GM19351 (cell line): ENCODE results near the gene KRR1.
"Not testable (repeated sequence)": the region's sequence is repeated elsewhere in the genome, so short reads cannot be mapped to it uniquely, and the experiment has no call there.

Experiments
- ATAC-seq: cut with Tn5 transposase; IDR thresholded peaks from one replicate; pipeline ENCODE4 v1.9.1; 2021; ENCODE audit warnings: mild to moderate bottlenecking, moderate library complexity; ENCODE audit not compliant: unreplicated experiment

The KRR1 gene

DNA sequence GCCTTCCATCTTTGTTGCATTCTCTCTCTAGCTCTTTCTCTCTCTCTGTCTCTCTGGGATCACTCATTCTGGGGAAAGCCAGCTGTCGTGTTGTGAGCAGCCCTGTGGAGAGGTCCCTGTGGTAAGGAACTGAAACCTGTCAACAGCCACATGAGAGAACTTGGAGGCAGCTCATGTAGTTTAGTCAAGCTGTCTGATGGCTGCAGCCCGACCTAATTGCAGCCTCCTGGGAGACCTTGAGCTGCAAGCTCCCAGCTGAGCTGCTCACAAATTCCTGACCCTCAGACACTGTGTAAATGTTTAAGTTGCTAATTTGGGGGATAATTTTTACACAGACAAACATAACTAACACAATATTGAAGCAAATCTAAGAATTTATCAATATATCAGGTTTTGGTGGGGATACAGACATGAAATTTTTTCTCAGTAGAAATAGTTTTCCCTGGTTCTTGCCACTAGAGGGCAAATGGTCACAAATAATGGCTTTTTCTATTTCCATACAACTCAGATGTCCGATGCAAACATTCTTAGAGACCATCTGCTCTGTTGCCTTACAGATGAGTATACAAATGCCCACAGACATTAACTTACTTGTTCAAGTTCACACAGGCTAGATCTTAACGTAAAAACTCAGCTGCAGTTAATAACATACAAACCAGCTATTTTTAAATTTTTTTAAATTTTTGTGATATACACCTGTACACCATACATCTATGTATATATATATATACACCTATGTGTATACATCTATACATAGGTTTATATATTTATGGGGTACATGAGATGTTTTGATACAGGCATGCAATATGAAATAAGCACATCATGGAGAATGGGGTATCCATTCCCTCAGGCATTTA, 15.5 kb upstream of the KRR1 start:
- ATAC-seq = peak; percentile 97

DNA sequence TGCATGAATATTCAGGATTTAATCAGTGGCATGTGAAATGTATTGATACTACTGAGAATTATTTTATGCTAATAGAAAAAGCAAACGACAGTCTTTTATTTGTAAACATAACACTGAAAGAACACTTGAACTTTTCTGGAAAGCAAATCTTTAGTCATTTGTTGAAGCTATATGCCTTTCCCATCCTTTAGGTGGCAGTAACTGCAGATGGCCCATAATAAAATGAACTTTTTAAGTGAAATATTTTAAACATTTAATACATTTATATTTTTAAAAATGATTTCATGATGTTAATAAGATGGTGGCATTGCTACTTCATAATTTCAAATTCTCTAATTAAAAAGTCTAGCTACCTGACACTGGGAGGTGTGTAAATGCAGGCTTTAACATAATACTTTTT, 13.9 kb upstream of the KRR1 start:
- ATAC-seq = no peak

DNA sequence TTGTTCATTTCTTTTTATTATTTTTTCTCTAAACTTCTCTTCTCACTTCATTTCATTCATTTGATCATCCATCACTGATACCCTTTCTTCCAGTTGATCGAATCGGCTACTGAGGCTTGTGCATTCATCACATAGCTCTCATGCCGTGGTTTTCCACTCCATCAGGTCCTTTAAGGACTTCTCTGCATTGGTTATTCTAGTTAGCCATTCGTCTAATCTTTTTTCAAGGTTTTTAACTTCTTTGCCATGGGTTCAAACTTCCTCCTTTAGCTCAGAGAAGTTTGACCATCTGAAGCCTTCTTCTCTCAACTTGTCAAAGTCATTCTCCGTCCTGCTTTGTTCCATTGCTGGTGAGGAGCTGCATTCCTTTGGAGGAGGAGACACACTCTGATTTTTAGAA, 10.7 kb upstream of the KRR1 start:
- ATAC-seq = not testable (repeated sequence)

DNA sequence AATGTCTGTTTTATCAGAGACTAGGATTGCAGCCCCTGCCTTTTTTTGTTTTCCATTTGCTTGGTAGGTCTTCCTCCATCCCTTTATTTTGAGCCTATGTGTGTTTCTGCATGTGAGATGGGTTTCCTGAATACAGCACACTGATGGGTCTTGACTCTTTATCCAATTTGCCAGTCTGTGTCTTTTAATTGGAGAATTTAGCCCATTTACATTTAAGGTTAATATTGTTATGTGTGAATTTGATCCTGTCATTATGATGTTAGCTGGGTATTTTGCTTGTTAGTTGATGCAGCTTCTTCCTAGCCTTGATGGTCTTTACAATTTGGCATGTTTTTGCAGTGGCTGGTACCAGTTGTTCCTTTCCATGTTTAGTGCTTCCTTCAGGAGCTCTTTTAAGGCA, 9.8 kb upstream of the KRR1 start:
- not testable (repeated sequence) for ATAC-seq

DNA sequence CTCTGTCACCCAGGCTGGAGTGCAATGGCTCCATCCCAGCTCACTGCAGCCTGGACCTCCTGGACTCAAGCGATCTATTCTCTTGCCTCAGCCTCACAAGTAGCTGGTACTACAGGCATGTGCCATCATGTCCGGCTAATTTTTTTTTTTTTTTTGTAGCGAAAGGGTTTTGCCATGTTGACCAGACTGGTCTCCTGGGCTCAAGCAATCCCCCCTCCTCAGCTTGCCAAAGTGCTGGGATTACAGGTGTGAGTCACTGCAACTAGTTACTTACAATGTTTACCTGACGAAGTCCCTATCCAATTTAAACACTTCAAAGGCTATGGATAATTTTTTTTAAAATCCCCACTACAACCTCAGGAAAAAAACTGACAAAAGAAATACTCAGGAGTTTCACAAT, 1.8 kb downstream of the KRR1 start:
- no peak for ATAC-seq

DNA sequence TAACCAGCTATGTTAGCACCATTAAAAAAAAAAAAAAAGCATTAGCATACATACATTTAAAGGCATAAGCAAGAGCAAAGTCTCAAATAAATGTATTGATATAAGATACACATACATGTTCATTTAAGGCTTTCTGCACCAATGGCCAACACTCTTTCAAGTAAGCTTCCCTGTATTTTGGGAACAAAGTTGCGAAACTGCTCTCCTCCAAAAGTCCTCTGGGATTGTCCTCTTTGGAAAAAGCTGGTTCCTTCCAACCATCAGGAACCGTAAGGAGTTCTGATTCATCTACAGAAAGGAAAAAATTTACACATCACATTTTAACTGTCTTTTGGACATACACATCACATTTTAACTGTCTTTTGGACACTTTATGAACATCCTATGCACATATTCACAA, 3.2 kb downstream of the KRR1 start:
- no peak for ATAC-seq

DNA sequence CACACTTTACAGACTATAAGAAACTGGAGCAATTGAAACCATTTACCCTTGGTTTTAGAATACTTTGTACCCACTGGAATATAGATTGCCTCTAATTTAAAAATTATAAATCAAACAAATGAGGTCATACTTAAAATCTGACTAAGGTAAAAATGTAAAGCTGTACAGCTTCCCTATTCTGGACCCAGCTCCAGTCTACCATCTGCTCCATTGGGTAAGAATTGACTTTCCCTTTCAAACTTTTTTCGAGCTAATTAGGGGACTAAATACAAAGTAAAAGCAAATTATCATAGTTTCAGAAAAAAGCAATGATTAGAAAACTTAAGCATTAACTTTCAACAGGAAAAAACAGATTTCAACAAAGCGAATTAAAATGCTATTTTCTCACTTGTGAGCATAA, 4.3 kb downstream of the KRR1 start:
- ATAC-seq = no peak

DNA sequence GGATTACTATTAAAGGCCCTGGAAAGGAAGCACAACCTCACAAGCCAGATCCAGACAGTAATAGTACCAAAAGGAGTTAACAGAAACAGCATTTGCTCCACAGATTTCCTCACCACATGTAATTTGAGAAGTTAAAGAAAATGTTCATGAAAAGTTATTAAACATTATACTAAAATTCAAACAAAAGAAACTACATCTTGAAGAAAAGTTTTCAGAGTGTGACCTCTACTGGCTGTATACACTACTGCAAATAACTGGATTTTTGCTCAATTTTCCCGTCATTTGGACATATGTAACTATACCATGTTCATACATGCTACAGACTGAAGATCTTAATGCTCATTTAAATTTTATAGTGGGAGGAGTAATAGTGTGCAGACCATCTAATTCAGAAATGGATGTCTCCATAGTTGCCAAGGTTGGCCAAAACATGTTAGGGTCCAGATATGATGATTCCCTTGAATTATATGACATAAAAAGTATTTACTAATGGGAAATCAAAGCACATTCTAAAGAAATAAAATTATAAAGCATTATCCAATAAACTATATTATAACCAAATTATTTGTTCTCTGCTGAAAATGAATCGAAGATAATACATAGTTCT, 5.6 kb downstream of the KRR1 start:
- ATAC-seq = peak; percentile 42

DNA sequence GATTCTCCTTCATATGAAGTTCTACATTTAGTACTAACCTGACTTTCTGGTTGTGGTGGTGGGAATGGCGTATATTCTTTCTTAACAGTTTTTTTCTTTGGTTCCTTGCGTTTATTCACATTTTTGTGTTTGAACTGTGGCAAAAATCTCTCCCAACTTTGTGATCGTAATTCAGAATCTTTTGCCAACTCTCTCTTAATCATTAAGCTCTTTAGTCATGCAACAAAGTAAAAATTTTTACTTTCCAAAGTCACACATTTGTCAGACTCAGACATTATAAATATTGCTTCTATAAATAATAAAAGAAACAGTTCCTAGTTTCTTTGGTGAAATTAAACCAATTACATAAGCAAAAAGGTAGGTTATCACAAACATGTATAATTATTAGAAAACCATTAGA, 7.5 kb downstream of the KRR1 start:
- no peak for ATAC-seq

DNA sequence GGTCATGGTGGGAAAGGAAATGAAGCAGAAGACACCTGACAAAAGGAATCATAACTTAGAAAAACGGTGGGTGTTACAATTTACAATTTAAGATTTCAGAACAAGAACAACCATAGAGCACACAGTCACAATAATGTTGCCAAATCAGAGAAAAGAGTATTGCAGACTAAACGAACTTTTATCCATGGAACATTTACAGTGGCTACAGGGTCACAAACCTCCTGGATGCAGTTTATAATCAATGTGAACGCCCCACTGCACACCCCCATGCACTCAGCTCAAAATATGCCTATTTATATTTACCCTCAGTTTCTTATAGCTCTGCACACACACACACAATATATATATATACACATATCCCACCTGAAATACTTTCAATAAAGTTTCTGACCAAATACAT, 8.0 kb downstream of the KRR1 start:
- no peak for ATAC-seq

DNA sequence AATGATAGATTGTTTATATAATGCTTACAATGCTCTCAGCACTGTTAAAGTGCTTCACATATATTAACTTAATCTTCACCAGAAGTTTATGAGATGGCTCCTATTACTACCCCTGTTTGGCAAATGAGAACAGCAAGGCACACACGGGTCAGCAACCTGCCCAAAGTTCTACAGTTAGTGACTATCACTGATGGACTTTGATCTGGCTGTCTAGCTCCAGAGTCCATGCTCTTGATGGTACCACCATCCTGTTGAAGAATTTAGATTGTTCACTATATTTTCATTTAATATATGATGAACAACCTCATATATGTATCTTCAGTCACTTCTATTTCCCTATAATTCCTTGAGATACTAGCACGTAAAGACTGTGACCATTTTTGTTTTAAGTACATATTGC, 20.2 kb downstream of the KRR1 start:
- ATAC-seq = no peak

DNA sequence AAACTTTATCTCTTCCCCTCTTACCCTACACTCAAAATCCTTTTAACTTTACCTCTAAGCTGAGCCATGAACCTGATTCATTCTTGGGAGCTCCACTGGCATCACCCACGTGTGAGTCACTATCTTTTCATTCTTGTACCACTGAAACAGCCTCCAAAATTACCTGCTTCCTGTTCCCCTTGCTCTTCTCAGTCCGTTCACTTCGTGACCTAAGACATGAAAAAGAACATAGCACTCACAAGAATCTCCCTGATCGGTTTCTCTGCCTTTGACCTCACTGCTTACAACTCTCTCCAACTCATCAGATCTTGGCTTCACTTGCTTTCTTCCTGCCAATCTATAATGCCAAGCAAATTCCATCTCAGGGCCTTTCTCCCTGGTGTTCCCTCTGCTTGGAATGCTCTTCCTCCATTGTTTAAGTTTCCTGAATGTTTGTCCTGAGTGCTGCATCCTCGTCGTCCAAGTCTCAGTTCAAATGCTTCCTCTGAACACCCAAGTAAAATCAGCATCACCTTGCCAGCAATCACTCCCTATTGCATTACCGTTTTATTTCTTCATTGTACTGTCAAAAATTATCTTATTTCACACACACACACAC, 21.7 kb downstream of the KRR1 start:
- ATAC-seq = peak; percentile 85

DNA sequence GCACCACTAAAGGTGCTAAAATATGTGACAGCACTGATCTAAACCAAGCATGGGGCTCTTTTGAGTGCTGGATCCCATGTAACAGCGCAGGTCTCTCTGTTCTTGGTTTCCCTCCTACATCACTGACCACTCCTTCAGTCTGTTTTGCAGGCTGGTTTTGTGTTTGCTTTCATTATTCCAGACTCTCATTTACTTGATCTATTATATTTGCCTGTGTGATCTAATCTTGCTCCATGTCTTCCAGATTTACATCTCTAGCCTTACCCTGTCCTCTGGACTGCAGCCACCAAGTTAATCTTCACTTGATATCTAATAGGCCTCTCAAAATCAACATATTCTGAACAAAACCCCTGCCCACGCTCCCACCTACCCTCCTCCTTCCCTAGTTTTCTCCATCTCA, 22.2 kb downstream of the KRR1 start:
- no peak for ATAC-seq

DNA sequence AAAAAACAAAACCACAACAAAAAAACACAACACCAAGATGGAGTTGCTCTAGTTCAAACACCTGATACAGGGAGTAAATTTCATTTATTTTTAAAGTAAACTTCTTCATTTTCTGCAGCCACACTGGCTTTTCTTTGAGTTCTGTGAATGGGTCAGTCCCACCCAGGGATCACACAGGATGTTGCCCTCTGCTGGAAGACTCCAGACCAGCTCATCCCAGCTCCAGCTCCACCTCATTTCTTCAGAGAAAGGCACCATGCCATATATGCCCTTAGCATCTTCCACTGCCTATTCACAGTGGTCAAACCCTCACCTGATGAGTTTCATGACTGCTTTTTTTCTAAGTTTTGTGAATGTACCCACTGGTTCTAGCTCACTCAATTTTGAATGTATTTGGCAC, 22.9 kb downstream of the KRR1 start:
- ATAC-seq = no peak

DNA sequence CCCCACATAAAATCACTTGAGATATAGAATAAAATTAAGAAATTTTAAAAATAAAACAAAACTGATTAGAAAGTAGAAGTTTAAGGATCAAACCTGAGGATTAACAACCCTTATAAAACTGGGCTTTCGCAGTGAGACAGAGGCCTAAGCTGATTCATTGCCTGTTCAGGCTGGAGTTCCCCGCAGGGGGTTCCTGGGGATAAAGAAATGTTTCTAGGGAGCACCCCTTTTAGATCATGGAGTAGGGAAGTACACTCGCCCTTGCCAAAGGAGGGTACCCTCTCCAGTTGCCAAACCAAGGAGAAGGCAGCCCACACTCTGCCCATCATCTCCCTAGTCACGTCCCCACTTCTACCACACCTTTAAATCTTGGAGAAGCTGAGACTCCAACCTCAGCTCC, 24.1 kb downstream of the KRR1 start:
- no peak for ATAC-seq

DNA sequence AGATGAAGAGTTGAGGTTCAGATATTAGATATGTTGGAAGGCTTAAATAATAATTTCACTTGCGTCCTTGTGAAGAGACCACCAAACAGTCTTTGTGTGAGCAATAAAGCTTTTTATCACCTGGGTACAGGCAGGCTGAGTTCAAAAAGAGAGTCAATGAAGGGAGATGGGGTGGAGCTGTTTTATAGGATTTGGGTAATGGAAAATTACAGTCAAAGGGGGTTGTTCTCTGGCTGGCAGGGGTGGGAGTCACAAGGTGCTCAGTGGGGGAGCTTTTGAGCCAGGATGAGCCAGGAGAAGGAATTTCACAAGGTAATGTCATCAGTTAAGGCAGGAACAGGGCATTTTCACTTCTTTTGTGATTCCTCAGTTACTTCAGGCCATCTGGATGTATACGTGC, 27.0 kb downstream of the KRR1 start:
- ATAC-seq = not testable (repeated sequence)

DNA sequence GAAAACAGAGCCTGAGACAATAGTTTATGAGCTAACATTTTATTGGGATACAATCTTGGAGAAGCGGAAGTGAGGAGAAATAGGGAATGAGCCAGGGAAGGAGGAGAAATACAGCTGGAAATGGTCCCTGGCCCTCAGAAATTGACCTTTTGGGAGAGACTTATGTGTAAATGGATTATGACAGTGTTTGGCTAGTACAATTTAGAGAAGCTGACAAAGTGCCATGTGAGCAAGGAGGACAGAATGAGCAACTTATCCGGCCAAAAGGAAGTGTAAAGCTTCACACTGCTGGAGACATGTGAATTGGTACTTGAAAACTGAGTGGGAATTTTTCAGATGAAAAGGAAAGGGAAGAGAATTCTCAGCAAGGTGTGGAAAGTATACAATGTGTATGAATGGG, 28.0 kb downstream of the KRR1 start:
- no peak for ATAC-seq

DNA sequence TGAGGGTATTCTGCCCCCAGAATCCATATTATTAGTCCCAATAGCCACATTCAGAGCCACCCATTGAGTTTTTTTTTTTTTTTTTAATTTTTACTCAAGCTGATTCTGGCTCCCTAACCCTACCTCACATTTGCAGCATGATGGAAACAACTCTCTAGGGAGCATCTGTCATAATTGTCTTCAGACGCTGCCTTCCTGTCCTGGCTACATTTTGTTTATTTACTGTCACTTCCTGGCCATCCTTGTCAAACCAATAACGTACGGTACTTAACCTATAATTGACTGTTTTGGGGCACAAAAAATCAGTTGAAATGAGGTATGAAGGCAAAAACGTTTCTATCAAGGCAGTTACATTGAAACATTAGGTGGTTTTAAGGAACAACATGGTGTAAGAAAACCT, 28.8 kb downstream of the KRR1 start:
- ATAC-seq = no peak

DNA sequence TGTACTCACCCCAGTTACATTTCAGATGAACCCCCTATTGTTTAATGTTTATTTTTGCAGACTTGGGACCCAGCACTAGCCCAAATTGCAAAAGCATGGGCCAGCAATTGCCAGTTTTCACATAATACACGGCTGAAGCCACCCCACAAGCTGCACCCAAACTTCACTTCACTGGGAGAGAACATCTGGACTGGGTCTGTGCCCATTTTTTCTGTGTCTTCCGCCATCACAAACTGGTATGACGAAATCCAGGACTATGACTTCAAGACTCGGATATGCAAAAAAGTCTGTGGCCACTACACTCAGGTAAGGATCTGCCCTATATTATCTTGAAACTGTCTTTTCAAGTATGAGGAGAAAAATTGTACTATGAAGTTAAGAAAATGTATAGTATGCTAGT, 29.6 kb downstream of the KRR1 start:
- no peak for ATAC-seq

DNA sequence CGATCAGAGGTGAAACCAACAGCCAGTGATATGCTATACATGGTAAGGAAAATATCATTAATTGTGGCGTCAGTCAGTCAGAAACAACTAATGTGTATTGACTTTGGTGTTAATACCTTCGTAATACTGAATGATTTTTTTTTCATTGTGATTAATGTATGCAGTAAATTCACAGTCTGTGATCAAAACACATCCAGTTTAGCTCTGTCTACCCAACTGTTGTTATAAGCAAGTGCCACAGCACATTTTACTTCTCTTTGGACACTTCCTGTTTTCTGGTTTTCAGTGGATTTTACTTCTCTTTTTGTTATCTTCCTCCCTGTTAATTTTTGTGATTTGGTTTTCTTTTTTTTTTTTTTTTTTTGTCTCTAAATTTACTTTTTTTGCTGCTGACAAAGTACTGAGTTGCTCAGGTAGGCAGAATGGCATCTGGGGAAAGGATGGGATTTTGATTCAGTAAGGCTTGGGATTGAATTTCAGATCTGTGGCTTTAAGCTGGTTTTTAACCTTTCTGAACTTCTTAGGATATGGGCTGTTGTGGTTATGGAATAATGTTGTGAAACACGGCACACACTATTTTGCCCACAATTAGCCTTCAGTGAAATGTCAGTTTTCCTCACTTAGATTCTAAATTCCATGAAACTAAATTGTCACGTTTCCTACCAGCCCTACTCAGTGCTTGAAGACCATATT, 30.2 kb downstream of the KRR1 start:
- ATAC-seq = peak; percentile 13

DNA sequence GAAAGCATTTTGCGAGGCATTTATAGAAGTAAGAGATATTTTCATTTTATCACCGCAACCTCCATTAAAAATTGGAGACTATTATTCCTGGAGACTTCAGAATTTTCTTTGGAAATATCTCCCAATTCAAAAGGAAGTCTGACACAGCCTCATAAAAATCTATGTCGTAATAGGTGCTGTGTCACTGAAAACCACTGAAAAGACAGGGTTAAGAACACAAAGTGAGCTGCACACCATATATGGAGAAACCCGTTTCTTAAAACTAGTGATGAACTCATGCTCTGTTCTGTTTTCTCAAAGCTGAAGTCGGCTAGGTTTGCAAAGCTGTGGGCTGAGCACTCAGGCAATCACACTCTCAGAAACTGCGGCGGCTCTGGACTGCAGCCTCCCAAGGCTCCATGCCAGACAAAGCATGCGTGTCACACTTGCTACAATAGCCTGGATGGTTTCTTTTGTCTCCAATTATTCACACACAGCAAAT, 30.9 kb downstream of the KRR1 start, which contains the start of gene GLIPR1:
Gene GLIPR1 (plus strand): TSS at position 287 of the 481 bp plus-strand sequence. CDS start 126 bp downstream, at position 413.
- peak; percentile 84 for ATAC-seq
